ENCODE results near the gene DNLZ.

DNA sequence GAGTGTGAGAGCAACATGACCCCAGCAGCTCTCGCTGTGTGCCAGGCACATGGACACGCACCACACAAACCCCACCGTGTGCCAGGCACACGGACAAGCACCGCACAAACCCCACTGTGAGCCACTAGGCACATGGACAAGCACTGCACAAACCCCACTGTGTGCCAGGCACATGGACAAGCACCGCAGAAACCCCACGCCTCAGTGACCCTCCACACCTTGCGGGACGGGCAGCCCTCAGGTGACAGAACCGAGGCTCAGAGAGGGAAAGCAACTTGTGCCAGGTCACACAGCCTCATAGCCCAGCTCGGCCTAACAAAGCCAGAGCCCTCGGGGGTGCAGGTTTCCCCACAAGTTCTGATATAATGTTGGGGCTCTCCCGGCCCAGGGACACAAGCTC is 38.2 kb downstream of the DNLZ start:
- TF ChIP-seq, protein P1, sequence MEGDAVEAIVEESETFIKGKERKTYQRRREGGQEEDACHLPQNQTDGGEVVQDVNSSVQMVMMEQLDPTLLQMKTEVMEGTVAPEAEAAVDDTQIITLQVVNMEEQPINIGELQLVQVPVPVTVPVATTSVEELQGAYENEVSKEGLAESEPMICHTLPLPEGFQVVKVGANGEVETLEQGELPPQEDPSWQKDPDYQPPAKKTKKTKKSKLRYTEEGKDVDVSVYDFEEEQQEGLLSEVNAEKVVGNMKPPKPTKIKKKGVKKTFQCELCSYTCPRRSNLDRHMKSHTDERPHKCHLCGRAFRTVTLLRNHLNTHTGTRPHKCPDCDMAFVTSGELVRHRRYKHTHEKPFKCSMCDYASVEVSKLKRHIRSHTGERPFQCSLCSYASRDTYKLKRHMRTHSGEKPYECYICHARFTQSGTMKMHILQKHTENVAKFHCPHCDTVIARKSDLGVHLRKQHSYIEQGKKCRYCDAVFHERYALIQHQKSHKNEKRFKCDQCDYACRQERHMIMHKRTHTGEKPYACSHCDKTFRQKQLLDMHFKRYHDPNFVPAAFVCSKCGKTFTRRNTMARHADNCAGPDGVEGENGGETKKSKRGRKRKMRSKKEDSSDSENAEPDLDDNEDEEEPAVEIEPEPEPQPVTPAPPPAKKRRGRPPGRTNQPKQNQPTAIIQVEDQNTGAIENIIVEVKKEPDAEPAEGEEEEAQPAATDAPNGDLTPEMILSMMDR (conservative IDR thresholded peaks at IDR 0.05; ENCODE audit: low read depth, low read length): no peak
- TF ChIP-seq MAFK (IDR thresholded peaks at IDR 0.05; ENCODE audit: low read depth, low read length) (no peak), RAD21 (IDR thresholded peaks at IDR 0.05; ENCODE audit: low read length) (no peak), POLR2A (IDR thresholded peaks at IDR 0.05; ENCODE audit: low read depth, low read length) (no peak), SMC3 (IDR thresholded peaks at IDR 0.05; ENCODE audit: low read depth, low read length) (no peak), CHD1 (IDR thresholded peaks at IDR 0.05; ENCODE audit: low read depth, low read length) (no peak), RFX5 (IDR thresholded peaks at IDR 0.05; ENCODE audit: low read depth, low read length) (no peak), MAZ (IDR thresholded peaks at IDR 0.05; ENCODE audit: borderline replicate concordance, low read depth, low read length) (no peak)
- TF ChIP-seq, protein P2, sequence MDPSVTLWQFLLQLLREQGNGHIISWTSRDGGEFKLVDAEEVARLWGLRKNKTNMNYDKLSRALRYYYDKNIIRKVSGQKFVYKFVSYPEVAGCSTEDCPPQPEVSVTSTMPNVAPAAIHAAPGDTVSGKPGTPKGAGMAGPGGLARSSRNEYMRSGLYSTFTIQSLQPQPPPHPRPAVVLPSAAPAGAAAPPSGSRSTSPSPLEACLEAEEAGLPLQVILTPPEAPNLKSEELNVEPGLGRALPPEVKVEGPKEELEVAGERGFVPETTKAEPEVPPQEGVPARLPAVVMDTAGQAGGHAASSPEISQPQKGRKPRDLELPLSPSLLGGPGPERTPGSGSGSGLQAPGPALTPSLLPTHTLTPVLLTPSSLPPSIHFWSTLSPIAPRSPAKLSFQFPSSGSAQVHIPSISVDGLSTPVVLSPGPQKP (IDR thresholded peaks at IDR 0.05; ENCODE audit: borderline replicate concordance, low read depth, low read length): no peak
